Mammary epithelial cell (primary cell): Measurements from ENCODE around the gene ODAD4.

Experiments used
- EZH2 ChIP-seq: IDR thresholded peaks from 2 replicates; pipeline ENCODE4 v1.6.1; 2012; ENCODE audit warnings: low read length, inconsistent platforms, borderline replicate concordance
- TF ChIP-seq, protein P1 (sequence below), 2 donors: IDR thresholded peaks in 1 of 2; conservative IDR thresholded peaks in 1 of 2; 2 replicates each; pipeline ENCODE4 v1.5.1; 2011 to 2012; ENCODE audit warnings: inconsistent platforms in 2 of 2, low read length in 2 of 2, mild to moderate bottlenecking in 2 of 2, control low read depth in 1 of 2, low read depth in 1 of 2; ENCODE audit not compliant: insufficient read depth in 1 of 2; ENCODE audit errors: extremely low read depth in 1 of 2

GRCh38 chr17:41942626-41943373 lies 12.4 kb downstream of the ODAD4 start:
- no peak for TF ChIP-seq EZH2
- TF ChIP-seq, protein P1, sequence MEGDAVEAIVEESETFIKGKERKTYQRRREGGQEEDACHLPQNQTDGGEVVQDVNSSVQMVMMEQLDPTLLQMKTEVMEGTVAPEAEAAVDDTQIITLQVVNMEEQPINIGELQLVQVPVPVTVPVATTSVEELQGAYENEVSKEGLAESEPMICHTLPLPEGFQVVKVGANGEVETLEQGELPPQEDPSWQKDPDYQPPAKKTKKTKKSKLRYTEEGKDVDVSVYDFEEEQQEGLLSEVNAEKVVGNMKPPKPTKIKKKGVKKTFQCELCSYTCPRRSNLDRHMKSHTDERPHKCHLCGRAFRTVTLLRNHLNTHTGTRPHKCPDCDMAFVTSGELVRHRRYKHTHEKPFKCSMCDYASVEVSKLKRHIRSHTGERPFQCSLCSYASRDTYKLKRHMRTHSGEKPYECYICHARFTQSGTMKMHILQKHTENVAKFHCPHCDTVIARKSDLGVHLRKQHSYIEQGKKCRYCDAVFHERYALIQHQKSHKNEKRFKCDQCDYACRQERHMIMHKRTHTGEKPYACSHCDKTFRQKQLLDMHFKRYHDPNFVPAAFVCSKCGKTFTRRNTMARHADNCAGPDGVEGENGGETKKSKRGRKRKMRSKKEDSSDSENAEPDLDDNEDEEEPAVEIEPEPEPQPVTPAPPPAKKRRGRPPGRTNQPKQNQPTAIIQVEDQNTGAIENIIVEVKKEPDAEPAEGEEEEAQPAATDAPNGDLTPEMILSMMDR (conservative IDR thresholded peaks at IDR 0.05 in 1 of 2, IDR thresholded peaks at IDR 0.05 in 1 of 2; ENCODE audit: extremely low read depth in 1 of 2, insufficient read depth in 1 of 2, low read depth in 1 of 2, low read length in 2 of 2) = no peak
